Heart left ventricle (tissue), 13 donors: ENCODE results near the gene CDAN1.

Source experiments
- CTCF ChIP-seq, 12 donors: fragments of 200-600 bp; sonication (generic) in 4 of 12; IDR thresholded peaks; one replicate each; pipeline versions ENCODE4 v1.5.0 to v1.8.0; 2018 to 2022; ENCODE audit warnings: antibody characterized with exemption in 12 of 12, mild to moderate bottlenecking in 5 of 12
- POLR2A ChIP-seq, 2 donors: fragments of 450-650 bp; IDR thresholded peaks; one replicate each; pipeline ENCODE4 v1.6.1; 2017; ENCODE audit warnings: antibody characterized with exemption in 2 of 2, mild to moderate bottlenecking in 2 of 2, moderate library complexity in 2 of 2
- donor health status: ischemic (EF 13 %, LVEDD 7.1; RV severe dilation, severe dysfunction).
- donor health status: DM: no; HTN: yes; CAD: no.
- donor health status: DM: no; HTN: no; CAD: no.
- donor health status: ischemic (EF 25% LVEDD 6.9; RV normal size, moderate dysfunction).
- donor health status: ischemic (EF 25% LVEDD 5.7; RV mildly dilated, moderate dysfunction).
- donor health status: ischemic (EF 35%, LVEDD 5.7; RV mildly dilated, moderate dysfunction).
- donor health status: nonischemic (EF 11% LVEDD 7.7; RV severe dilation, severe dysfunction).
- donor health status: DM: yes; HTN: yes; CAD: no.
- donor health status: PGD.
- donor health status: ischemic (EF 29% LVEDD 5.4; RV normal size, mild dysfunction).
- donor health status: nonischemic (EF 23%, LVEDD 6.1; RV moderate dilation, normal function).

- no peak for TF ChIP-seq CTCF (IDR thresholded peaks at IDR 0.05)
- TF ChIP-seq POLR2A (IDR thresholded peaks at IDR 0.05) = no peak
Observed at GRCh38 chr15:42692536-42692935, 44.4 kb downstream of the CDAN1 start.
